ENCODE data around the gene CST8. TPM values are rescaled to one million over a fixed set of nuclear protein-coding genes. Genes with fewer than 3 reads are reported as not detected.

The CST8 gene
- total and polyA plus RNA-seq, 2 experiments from 2014 or later = not detected

DNA sequence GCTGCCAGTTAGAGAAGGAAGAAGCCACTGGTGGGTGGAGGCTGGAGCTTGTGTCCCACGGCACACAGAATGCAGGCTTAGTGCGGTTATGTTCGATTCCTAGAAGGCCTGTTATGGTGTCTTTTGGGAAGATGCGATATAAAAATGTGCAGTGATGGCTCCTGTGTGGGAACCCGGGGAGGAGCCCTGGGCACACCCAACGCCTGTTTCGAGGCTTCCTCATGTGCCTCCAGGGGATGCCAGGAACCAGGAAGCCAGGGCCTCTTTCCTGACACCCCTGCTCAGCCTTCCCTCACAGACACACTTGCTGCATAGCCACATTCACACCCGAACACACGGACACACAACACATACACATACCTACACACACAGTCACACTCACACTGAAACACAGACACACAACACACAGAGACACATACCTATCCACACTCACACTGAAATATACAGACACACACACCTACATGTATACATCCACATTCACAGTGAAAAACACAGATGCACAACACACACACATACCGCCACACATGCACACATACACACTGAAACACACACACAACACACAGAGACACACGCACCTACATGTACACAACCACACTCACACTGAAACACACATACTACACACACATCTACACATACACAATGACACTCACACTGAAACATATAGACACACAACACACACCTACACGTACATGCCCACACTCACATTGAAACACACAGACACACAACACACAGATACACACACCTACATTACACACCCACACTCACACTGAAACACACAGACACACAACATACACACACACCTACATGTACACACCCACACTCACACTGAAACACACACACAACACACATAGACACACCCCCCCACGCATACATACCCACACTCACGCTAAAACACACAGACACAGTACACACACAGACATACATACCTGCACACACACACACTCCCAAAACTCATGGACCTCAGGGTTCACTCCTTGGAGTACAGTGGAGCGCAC, 37.1 kb upstream of the CST8 start:
- Histone ChIP-seq H3K27ac (no peak overlapping the region), H2AFZ (no peak overlapping the region), H3K79me2 (no peaks in the 10 kb centered on the region), H4K20me1 (ENCODE audit: insufficient read depth, poor library complexity, severe bottlenecking) (no peaks in the 10 kb centered on the region), H3K4me3 (no peak overlapping the region), H3K4me1 (ENCODE audit: insufficient read depth) (peaks cover 3% of the 10 kb centered on the region), H3K4me2 (no peak overlapping the region), H3K9me3 (ENCODE audit: low read depth) (no peaks in the 10 kb centered on the region), H3K36me3 (replicated peaks; ENCODE audit: insufficient read depth, low read depth) (no peaks in the 10 kb centered on the region), H3K27me3 (no peaks in the 10 kb centered on the region), H3K9me2 (replicated peaks; ENCODE audit: insufficient read depth) (no peaks in the 10 kb centered on the region)
- DNase-seq (ENCODE audit: low spot score) = no peak
- WGBS (ENCODE audit: low lambda C conversion rate, missing lambda C conversion rate) = 97% methylated on average over 15 of the region's 15 CpGs
- TF ChIP-seq, protein P1, sequence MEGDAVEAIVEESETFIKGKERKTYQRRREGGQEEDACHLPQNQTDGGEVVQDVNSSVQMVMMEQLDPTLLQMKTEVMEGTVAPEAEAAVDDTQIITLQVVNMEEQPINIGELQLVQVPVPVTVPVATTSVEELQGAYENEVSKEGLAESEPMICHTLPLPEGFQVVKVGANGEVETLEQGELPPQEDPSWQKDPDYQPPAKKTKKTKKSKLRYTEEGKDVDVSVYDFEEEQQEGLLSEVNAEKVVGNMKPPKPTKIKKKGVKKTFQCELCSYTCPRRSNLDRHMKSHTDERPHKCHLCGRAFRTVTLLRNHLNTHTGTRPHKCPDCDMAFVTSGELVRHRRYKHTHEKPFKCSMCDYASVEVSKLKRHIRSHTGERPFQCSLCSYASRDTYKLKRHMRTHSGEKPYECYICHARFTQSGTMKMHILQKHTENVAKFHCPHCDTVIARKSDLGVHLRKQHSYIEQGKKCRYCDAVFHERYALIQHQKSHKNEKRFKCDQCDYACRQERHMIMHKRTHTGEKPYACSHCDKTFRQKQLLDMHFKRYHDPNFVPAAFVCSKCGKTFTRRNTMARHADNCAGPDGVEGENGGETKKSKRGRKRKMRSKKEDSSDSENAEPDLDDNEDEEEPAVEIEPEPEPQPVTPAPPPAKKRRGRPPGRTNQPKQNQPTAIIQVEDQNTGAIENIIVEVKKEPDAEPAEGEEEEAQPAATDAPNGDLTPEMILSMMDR (IDR thresholded peaks at IDR 0.05; ENCODE audit: poor library complexity) = no peak
- TF ChIP-seq EZH2phosphoT487 (IDR thresholded peaks at IDR 0.05; ENCODE audit: low read depth, severe bottlenecking, unreplicated experiment) = no peak
- TF ChIP-seq EZH2 (IDR thresholded peaks at IDR 0.05; ENCODE audit: borderline replicate concordance) = no peak

DNA sequence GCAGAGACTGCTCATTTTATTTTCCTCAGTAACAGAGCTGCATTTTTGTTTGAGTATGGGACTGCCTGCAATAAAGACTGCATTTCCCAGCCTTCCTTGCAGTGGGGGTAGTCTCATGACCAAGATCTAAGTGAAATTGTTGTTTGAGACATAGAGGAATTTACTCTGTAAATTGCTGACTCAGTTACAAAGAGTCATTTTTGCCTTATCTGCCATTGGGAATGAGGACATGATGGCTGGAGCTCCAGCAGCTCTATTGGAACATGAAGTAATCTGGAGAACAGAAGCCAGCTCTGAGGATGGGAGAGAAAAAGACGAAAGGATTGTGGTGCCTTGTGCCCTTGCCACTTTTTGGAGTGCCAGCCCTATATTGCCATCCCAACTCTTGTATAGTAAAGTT, 36.1 kb upstream of the CST8 start:
- Histone ChIP-seq H3K4me3 (no peak overlapping the region), H3K9me3 (ENCODE audit: low read depth) (no peaks in the 10 kb centered on the region), H4K20me1 (ENCODE audit: insufficient read depth, poor library complexity, severe bottlenecking) (no peaks in the 10 kb centered on the region), H3K36me3 (replicated peaks; ENCODE audit: insufficient read depth, low read depth) (no peaks in the 10 kb centered on the region), H3K4me2 (no peak overlapping the region), H3K9me2 (replicated peaks; ENCODE audit: insufficient read depth) (no peaks in the 10 kb centered on the region), H2AFZ (no peak overlapping the region), H3K27ac (no peak overlapping the region), H3K4me1 (ENCODE audit: insufficient read depth) (peaks cover 3% of the 10 kb centered on the region), H3K27me3 (no peaks in the 10 kb centered on the region), H3K79me2 (no peaks in the 10 kb centered on the region)
- no peak for DNase-seq (ENCODE audit: low spot score)
- WGBS (ENCODE audit: low lambda C conversion rate, missing lambda C conversion rate) = 96% methylated on average over 1 of the region's 1 CpG
- TF ChIP-seq EZH2 (IDR thresholded peaks at IDR 0.05; ENCODE audit: borderline replicate concordance) (no peak), EZH2phosphoT487 (IDR thresholded peaks at IDR 0.05; ENCODE audit: low read depth, severe bottlenecking, unreplicated experiment) (no peak)
- TF ChIP-seq, protein P1 (IDR thresholded peaks at IDR 0.05; ENCODE audit: poor library complexity) = no peak

DNA sequence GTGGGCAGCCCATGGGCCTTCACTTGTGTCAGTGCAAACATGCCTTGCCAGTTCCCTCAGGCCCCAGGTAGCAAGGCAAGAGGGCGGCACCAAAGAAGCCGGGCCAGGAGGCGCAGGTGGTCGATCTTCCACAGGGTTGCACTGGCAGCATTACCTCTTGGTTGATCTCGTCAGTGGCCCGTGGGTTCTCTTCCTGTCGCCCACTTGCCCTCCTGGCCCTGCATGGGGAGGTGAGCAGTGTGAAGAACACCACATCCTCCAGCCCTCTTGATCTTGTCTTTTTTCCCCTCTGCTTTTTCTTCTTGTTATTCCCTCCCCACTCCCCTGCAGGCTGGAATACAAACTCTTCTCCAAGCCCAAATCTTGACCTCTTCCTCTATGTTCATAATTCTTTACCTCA, 35.3 kb upstream of the CST8 start:
- H2AFZ ChIP-seq = no peak overlapping the region
- H3K27ac ChIP-seq = no peak overlapping the region
- H3K4me3 ChIP-seq = no peak overlapping the region
- H3K27me3 ChIP-seq = no peaks in the 10 kb centered on the region
- no peaks in the 10 kb centered on the region for H3K79me2 ChIP-seq
- 100% methylated on average over 7 of the region's 7 CpGs for WGBS (ENCODE audit: low lambda C conversion rate, missing lambda C conversion rate)
- no peak overlapping the region for H3K4me2 ChIP-seq
- H4K20me1 ChIP-seq (ENCODE audit: insufficient read depth, poor library complexity, severe bottlenecking) = no peaks in the 10 kb centered on the region
- H3K36me3 ChIP-seq (replicated peaks; ENCODE audit: insufficient read depth, low read depth) = no peaks in the 10 kb centered on the region
- no peak for TF ChIP-seq EZH2phosphoT487 (IDR thresholded peaks at IDR 0.05; ENCODE audit: low read depth, severe bottlenecking, unreplicated experiment)
- TF ChIP-seq EZH2 (IDR thresholded peaks at IDR 0.05; ENCODE audit: borderline replicate concordance) = no peak
- H3K4me1 ChIP-seq (ENCODE audit: insufficient read depth) = peaks cover 3% of the 10 kb centered on the region
- H3K9me2 ChIP-seq (replicated peaks; ENCODE audit: insufficient read depth) = no peaks in the 10 kb centered on the region
- DNase-seq (ENCODE audit: low spot score) = no peak
- H3K9me3 ChIP-seq (ENCODE audit: low read depth) = no peaks in the 10 kb centered on the region

DNA sequence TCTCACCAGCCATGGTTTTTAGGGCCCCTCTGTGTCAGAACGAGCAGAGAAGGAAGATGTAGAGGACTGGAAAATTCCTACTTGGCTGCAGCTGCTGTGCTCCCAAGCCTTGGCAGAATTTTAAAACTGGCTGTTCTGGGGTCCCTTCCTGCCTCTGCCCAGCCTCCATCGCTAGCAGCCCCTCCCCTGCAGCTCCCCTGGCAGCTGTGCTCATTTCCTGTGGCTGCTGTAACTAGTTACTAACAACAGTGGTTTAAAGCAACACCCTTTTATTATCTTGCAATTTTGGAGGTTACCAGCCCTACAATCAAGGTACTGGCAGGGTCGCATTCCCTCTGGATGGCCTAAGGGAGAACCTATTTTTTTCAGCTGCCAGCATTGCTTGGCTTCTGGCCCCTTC, 34.5 kb upstream of the CST8 start:
- no peaks in the 10 kb centered on the region for H3K79me2 ChIP-seq
- H3K9me2 ChIP-seq (replicated peaks; ENCODE audit: insufficient read depth) = no peaks in the 10 kb centered on the region
- DNase-seq (ENCODE audit: low spot score) = no peak
- H4K20me1 ChIP-seq (ENCODE audit: insufficient read depth, poor library complexity, severe bottlenecking) = no peaks in the 10 kb centered on the region
- TF ChIP-seq, protein P1 (IDR thresholded peaks at IDR 0.05; ENCODE audit: poor library complexity) = no peak
- TF ChIP-seq EZH2 (IDR thresholded peaks at IDR 0.05; ENCODE audit: borderline replicate concordance) = no peak
- no peak for TF ChIP-seq EZH2phosphoT487 (IDR thresholded peaks at IDR 0.05; ENCODE audit: low read depth, severe bottlenecking, unreplicated experiment)
- H3K27ac ChIP-seq = no peak overlapping the region
- no peak overlapping the region for H3K4me2 ChIP-seq
- 74% methylated on average over 3 of the region's 3 CpGs for WGBS (ENCODE audit: low lambda C conversion rate, missing lambda C conversion rate)
- no peak overlapping the region for H3K4me3 ChIP-seq
- H3K9me3 ChIP-seq (ENCODE audit: low read depth) = no peaks in the 10 kb centered on the region
- peaks cover 3% of the 10 kb centered on the region for H3K4me1 ChIP-seq (ENCODE audit: insufficient read depth)
- no peak overlapping the region for H2AFZ ChIP-seq
- H3K36me3 ChIP-seq (replicated peaks; ENCODE audit: insufficient read depth, low read depth) = no peaks in the 10 kb centered on the region
- H3K27me3 ChIP-seq = no peaks in the 10 kb centered on the region

Data from hepatocyte (in vitro differentiated cells).